ENCODE results near the gene UBE4B.
"Not testable (repeated sequence)": the region's sequence is repeated elsewhere in the genome, so short reads cannot be mapped to it uniquely, and the experiment has no call there.

The UBE4B gene

GRCh38 chr1:10211805-10212410, 179.2 kb downstream of the UBE4B start:
- DNase-seq = no peak

- DNase-seq = no peak
These were observed 179.7 kb downstream of the UBE4B start for GRCh38 chr1:10212476-10212875.

GRCh38 chr1:10213186-10213705, 180.5 kb downstream of the UBE4B start:
- DNase-seq = no peak

- DNase-seq = peak in 1 of 5 donors; percentile 37
These were observed 183.5 kb downstream of the UBE4B start for GRCh38 chr1:10216090-10216749.

- peak in 1 of 5 donors; percentile 63 for DNase-seq
These were observed 185.1 kb downstream of the UBE4B start for GRCh38 chr1:10217748-10218441.

- DNase-seq = no peak
These were observed 187.4 kb downstream of the UBE4B start for GRCh38 chr1:10220200-10220599.

GRCh38 chr1:10220657-10221056, 187.9 kb downstream of the UBE4B start:
- DNase-seq = not testable (repeated sequence)

- DNase-seq = no peak
These were observed 192.8 kb downstream of the UBE4B start for GRCh38 chr1:10225573-10225972.

GRCh38 chr1:10228528-10228927, 195.8 kb downstream of the UBE4B start:
- DNase-seq = no peak

GRCh38 chr1:10229903-10230302, 197.1 kb downstream of the UBE4B start:
- no peak for DNase-seq
